ENCODE measurements around the gene PLBD2.

The PLBD2 gene

DNA sequence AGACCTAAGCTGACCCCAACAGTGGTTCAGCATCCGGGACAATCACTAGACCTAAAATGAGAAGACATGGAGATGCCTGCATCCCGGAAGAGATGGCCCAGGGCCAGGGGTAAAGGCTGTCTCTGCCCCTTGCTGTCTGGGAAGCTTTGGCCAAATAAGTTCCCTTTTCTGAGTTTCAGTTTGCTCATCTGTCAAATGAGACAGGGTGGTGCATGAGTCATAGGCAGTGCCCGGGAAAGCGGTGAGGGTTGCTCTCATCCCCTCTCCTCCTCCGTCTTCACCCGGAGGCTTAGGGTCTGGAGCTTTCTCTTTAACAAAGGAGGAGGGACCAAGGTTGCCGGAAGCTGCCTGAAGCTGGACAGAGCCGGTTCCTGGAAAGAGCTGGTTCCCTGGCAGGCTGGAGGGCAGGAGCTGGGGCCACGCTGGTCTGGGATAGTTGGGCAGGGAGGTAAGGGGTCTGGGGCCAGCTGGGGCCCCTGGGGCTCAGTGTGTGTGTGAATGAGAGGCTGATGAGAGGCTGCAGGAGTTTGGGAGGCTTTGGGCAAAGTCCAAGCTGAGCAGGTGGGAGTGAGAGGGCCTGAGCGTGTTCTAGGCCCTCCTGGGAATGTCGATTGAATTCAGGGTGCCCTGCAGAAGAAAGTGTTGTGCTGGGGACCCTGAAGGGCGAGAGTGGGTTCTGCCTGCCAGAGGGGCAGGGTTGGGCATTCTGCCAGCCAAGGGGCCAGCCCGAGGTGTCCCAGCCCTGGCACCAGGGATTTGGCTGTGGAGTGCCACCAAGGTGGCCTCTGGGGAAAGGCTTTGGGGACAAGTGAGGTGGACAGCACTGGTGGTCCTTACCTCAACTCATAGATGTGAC lies 63.9 kb downstream of the PLBD2 start, which contains the start of gene SDSL:
TSS of gene SDSL (plus strand) at position 351 of the 856 bp plus-strand sequence. CDS start 5,603 bp downstream, outside the sequence.
- peak; percentile 97 to 98 for DNase-seq

DNA sequence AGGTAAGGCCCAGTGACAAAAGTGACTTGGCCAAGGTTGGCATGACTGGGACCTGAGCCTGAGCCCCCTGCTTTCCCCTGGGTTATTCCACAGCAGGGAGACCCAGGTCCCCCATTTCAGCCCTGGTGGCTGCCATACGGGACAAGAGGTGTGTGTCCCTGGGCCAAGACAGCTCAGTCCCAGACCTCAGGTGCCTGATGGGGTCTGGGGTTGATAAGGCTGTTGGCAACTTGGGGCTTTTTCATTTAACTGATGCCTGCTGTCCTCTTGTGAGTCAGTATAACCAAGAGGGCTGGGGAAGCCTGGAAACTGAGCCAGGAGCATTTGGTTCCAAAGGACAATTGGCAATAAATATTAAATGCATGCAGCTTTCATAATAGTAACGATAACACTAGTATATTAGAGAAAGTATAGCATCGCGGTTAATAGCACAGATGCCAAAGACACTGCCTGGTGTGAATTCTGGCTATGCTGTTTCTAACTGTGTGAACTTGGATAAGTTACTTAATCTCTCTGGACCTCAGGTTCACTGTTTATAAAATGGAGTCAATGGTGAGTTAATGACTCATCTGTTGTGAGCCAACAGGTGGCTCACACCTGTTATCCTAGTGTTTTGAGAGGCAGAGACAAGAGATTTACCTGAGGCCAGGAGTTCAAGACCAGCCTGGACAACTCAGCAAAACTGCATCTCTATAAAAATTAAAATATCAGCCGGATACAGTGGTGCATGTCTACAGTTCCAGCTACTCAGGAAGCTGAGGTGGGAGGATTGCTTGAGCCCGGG lies 64.7 kb downstream of the PLBD2 start:
- DNase-seq: no peak

DNA sequence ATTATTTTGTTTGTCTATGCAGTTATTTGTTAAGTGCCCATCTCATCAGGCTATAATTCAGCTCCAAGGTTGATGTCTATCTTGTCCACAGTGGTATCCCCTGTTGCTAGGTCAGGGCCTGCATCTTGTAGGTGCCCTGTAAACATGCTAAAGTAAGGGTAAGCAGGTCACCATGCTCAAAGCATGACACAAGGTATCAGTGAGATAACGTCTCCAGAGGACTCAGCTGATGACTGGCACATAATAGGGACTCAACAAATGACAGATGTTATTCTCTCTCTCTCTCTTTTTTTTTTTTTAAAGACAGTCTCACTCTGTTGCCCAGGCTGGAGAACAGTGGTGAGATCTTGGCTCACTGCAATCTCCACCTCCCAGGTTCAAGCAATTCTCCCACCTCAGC lies 66.1 kb downstream of the PLBD2 start:
- DNase-seq: no peak

DNA sequence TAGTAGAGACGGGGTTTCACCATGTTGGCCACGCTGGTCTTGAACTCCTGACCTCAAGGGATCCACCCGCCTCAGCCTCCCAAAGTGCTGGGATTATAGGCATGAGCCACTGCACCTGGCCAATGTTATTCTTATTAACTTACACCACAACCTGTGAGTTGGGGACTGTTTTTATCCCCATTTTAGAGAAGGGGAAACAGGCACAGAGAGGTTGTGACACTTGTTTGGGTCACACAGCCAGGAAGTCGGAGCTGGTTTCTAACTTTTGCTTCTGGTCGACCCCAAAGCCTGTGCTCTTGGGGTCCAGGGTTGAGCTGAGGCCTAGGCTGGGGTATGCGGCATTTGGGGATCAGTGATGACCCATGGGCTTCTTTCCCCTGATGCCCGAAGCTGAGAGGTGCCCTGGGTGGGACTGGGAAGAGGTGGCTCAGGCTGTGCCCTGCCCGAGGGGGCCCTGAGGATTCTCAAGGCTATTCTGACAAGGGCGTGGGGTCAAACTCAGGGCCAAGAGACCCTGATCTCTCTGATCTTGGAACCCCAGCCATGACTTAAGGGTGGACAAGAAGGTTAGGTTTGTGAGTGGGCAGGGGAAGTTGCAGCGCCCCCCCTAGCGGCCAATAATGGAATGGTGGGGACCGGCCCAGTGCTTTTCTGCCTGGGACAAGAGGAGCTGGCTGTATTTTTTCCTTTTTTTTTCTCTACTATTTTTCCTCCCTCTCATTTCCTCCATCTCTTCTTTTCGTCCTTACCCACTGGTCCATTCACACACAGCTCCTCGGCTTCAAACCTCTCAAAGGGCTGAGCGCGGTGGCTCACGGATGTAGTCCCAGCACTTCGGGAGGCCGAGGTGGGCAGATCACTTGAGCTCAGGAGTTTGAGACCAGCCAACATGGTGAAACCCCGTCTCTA lies 66.8 kb downstream of the PLBD2 start:
- DNase-seq: peak; percentile 42 to 53

DNA sequence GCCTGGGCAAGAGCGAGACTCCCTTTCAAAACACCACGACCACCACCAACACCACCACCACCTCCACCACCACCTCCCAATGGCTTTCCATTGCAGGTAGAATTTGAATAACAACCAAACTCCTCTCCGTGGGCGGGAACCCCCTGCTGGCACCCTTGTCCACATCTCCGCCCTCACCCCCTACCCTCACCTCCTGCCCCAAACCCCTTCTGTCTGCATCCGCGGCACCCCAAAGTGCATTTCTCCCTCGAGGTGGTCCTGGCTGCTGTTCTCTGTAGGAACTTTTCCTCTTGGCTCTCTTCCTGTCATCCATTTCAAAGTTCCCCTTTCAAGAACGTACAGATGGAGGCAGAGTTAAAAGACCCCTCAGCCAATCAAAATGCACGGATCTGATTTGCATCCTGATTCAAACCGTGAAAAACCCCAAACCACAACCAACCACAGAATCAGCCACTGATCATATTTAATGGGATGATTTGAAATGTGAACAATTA lies 67.6 kb downstream of the PLBD2 start:
- DNase-seq: no peak

DNA sequence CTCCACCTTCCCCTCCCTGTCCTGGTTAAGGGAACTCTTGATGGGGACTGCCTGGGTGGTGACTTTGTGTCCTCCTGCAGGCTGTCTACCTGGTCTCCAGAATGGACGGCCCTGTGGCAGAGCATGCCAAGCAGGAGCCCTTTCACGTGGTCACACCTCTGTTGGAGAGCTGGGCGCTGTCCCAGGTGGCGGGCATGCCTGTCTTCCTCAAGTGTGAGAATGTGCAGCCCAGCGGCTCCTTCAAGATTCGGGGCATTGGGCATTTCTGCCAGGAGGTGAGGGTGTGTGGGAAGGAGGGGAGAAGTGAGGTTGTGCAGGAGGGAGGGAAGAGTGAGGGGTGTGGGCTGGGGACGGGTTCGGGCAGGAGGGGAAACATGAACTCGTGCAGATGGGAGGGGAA lies 69.5 kb downstream of the PLBD2 start:
- no peak for DNase-seq

DNA sequence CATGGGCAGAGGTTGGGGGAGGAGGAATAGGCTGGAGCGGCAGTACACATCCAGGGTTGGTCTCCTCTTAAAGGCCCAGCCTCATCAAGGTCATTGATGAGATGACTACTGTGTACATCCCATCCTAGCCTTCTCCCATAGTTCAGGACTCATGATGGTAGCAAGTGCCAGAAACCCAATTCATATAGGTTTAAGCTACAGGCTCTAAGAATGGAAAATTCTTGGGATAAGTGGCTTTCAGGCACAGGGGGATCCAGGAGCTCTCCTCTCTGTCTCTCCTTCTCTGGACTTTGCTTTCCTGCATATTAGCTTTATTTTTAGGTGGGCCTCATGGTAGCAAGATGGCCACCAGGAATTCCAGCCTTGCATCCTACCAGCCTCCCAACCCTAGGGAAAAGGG lies 70.1 kb downstream of the PLBD2 start:
- DNase-seq: no peak

DNA sequence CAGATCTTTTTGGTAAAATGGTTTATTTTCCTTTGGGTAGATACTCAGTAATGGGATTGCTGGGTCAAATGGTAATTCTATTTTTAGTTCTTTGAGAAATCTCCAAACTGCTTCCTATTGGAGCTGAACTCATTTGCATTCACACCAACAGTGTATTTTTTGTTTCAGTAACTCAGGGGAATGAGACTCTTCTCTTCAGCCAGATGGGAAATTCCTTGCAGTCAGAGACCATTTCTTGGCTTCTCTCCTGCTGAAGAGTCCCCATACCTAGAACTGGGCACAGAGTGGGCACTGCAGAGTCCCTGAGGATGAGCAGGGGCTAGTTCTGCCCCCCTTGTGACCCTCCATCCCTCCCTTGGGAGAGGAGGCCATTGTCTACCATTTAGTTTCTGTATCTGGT lies 74.6 kb downstream of the PLBD2 start:
- DNase-seq: no peak

DNA sequence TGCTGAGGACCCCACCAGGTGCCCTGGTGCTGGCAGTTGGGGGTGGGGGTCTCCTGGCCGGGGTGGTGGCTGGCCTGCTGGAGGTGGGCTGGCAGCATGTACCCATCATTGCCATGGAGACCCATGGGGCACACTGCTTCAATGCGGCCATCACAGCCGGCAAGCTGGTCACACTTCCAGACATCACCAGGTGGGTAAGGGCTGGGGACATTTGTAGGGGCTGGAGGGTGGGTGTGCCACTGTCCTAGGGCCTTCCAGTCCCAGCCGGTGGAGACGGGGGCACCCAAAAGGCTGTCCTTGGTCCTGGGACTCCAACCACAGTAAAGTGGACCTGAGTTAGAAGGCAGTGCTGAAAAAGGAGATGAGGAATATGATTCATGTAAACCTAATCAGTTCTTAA lies 77.0 kb downstream of the PLBD2 start:
- no peak for DNase-seq

DNA sequence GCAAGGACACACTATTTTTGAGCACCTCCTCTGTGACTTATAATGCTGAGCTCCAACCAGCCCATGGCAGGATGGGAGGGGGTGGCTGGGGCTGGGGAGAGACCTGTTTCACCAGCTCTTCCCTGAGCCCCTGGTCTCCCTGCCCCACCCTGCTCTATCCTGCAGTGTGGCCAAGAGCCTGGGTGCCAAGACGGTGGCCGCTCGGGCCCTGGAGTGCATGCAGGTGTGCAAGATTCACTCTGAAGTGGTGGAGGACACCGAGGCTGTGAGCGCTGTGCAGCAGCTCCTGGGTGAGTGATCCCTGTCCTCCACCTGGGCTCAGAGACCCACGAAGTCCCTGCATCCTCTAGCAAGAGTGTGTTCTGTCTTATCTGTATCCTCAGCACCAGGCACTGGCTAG lies 78.2 kb downstream of the PLBD2 start:
- no peak for DNase-seq

DNA sequence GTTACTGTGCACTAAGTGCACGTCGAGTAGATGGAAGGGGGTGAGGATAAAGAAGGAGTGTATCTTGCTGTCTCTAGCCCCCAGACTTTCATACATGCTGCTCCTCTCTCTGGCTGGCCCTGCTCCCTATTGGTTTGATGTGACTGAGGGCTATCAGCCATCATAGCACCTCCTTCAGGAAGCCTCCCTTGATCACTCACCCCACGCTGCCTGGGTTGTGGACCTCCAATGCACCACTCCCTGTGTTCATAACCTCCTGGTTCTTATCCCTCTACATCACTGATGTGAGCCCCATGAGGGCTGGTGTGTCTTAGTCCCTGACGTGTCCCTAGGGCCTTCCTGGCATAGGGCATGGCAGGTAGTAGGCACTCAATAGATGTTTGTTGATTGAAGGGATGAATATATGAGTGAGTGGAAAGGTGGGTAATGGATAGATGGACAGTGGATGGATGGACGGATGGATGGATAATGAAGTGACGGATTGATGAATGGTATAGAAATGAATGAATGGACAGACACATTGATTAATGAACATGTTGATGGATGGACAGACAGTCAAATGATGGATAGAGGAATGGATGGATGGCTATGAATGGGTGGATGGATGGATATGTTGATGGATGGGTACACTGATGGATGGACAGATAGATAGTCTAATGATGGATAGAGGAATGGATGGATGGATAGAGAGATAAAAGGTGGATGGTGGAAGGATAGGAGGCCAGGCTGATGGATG lies 78.8 kb downstream of the PLBD2 start:
- DNase-seq: no peak

DNA sequence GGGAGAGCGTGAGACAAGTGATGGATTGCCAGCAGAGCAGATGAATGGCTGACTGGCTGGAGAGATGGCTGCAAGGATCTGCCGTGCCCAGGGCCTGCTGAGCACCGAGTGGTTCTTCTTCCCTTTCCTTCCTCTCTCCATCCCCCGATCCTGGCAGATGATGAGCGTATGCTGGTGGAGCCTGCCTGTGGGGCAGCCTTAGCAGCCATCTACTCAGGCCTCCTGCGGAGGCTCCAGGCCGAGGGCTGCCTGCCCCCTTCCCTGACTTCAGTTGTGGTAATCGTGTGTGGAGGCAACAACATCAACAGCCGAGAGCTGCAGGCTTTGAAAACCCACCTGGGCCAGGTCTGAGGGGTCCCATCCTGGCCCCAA lies 79.3 kb downstream of the PLBD2 start:
- no peak for DNase-seq

DNA sequence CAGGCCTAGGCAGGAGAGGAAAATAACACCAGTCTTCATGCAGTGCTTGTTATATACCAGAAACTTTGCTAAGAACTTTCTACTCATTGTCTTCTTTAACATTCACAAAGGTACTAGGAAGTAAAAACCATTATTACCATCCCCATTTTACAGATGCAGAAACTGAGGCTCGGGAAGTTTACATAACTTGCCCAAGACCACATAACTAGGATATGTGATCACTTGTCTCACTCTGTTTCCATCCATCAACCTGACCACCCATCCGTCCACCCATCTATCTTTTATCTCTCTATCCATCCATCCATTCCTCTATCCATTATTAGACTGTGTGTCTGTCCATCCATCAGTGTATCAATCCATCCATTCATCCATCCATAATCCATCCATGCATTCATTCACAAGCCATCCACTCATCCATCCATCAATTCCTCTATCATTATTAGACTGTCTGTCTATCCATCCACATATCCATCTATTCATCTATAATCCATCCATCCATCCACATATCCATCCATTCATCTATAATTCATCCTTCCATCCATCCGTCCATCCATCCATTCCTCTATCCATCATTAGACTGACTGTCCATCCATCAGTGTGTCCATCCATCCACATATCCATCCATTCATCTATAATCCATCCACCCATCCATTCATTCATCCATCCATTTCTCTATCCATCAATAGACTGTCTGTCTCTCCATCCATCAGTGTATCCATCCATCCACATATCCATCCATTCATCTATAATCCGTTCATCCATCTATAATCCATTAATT lies 80.3 kb downstream of the PLBD2 start:
- no peak for DNase-seq

DNA sequence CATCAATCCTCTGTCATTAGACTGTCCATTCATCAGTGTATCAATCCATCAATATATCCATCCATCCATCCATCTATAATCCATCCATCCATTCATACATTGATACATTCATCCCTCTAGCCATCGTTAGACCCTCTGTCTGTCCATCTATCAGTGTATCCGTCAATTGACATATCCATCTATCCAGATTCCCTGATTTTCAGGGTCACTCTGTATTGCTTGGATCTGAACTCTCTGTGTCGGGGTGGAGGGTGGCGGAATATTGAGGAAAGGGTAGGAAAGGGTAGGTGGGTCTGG lies 80.9 kb downstream of the PLBD2 start:
- no peak for DNase-seq

DNA sequence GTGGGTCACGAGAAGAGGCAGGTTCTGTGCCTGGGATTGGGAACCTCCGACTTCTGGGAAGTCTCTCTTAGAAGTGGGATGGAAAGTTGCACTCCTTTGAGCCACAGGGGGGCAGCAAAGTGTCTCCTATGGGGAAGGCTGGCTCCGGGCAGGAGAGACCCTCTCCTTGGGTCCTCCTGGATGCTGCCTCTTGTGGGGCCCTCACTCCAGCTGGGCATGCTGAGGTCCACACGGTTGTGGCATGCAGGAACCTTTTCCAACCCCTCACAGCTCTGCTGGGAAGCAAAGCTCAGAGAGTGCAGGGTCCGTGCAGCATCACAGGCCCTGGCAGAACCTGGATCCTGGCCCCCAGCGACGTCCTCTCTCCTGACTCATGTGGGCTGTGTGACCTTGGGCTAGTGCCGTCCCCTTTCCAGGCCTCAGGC lies 81.2 kb downstream of the PLBD2 start:
- peak in 1 of 2 experiments; percentile 33 for DNase-seq

DNA sequence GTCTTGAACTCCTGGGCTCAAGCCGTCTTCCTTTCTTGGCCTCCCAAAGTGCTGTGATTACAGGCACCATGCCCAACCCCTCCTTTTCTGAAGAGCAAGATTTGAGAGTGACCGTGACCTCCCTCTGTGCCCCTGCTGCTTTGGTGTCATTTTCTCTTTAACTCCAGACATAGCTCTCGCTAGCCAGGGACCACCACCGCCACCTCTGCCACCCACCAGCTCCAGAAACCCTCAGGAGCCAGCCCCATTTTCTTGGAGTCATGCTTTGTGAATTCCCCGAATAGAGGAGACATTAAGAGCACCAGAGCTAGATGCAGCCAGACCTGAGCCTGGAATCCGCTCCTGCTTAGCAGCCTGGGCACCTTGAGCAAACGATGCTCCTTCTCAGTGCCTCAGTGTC lies 81.9 kb downstream of the PLBD2 start:
- no peak for DNase-seq

Data from Kasumi-1 (cell line).